ENCODE results near the gene PLEKHA6.

GRCh38 chr1:204278251-204278650, 81.5 kb downstream of the PLEKHA6 start:
- TF ChIP-seq RAD21 (IDR thresholded peaks at IDR 0.05; ENCODE audit: low read length) (no peak), CTCF (conservative IDR thresholded peaks at IDR 0.05; ENCODE audit: low read depth, low read length) (no peak), POLR2A (IDR thresholded peaks at IDR 0.05; ENCODE audit: low read depth, low read length) (no peak)

Measured in IMR-90 (cell line).